ENCODE measurements around the gene PRDM10.

GRCh38 chr11:129995163-129995562 is 7.5 kb downstream of the PRDM10 start:
- TF ChIP-seq POLR2A (IDR thresholded peaks at IDR 0.05; ENCODE audit: low read depth) (no peak), EP300 (IDR thresholded peaks at IDR 0.05) (no peak)
